M059J (cell line): ENCODE results near the gene MTG1. TPM values are rescaled to one million over a fixed set of nuclear protein-coding genes. Genes with fewer than 3 reads are reported as not detected.

ENCODE experiments used
- DNase-seq: peaks from one replicate; pipeline ENCODE4 v3.0.0-alpha.2; 2012; ENCODE audit warnings: low read depth
- total RNA-seq: library from RNA; depleted of rRNA; stranded (reverse); fragments of >200 nt; shearing (Covaris generic); gene quantifications from 2 replicates; pipeline ENCODE4 v1.2.3, GENCODE V29; 2014; rRNA removed

Gene MTG1
- total RNA-seq, result 22.4 and 26.8 TPM in 2 replicates

DNA sequence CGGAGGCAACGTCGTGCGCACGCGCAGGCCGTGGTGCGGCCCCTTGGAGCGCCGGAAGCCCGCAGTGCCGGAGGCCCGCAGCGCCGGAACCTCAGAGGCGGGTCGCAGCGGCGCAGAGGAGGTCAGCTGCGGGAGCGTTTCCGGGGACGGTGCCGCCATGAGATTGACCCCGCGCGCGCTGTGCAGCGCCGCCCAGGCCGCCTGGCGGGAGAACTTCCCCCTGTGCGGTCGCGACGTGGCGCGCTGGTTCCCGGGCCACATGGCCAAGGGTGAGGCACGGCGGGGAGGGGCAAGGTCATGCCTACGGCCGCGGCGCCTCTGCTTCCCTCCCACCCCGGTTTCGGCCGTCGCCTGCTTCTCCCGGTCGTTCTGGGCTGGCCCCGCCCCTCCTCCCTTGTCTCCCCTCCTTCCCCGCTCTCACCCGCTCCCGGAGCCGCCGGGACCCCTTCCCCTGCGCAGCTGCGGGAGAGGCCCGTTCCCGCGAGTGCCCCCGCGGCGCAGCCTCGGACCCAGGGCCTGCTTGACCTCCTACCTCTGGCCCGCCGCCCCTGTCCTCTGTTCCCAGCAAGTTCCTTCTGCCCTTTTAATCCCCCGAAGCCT lies at the start of gene MTG1:
TSS of gene MTG1 (plus strand) at position 94 of the 600 bp plus-strand sequence. CDS start at position 158, 64 bp downstream.
- DNase-seq, result peak; percentile 86

DNA sequence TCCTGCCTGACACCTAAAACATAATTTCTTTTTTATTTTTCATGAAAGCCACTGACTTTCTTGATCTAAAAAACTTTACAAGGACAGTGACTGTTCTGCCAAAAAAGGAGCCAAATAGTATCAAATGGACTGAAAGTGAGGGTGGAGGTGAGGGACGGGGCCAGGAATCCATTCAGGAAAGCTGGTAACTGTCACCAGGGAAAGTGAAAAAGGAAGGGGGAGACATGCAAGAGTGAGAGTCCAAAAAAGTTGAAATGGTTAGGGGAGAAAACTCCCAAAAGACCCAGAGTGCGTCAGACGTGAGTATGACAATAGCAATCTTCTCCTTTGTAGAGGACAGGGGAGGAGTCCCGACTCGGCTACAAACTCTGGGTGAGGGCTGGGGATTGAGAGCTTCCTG lies 49.7 kb upstream of the MTG1 start:
- DNase-seq, result no peak

- no peak for DNase-seq
Observed at GRCh38 chr10:133346413-133346812, 47.5 kb upstream of the MTG1 start.

- DNase-seq, result no peak
Observed at GRCh38 chr10:133347710-133348517, 46.0 kb upstream of the MTG1 start.

DNA sequence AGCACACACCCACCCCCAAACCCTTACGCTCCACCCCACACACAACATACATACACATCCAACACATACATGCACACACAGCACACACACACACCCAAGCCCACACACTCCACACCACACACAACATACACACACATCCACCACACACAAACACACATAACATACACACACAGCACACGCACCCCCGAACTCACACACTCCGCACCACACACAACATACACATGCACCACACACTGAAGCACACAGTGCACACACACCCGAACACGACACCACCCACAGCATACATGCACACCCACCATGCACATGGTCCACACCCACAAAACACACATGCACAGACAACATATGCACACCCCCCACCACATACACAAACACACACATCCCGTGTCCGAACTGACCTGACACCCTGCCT lies 44.8 kb upstream of the MTG1 start:
- DNase-seq, result no peak

- DNase-seq, result no peak
Observed at GRCh38 chr10:133349577-133350011, 44.4 kb upstream of the MTG1 start.

- no peak for DNase-seq
Observed at GRCh38 chr10:133350283-133350949, 43.5 kb upstream of the MTG1 start.

GRCh38 chr10:133350950-133351329 lies 43.0 kb upstream of the MTG1 start:
- DNase-seq, result no peak

DNA sequence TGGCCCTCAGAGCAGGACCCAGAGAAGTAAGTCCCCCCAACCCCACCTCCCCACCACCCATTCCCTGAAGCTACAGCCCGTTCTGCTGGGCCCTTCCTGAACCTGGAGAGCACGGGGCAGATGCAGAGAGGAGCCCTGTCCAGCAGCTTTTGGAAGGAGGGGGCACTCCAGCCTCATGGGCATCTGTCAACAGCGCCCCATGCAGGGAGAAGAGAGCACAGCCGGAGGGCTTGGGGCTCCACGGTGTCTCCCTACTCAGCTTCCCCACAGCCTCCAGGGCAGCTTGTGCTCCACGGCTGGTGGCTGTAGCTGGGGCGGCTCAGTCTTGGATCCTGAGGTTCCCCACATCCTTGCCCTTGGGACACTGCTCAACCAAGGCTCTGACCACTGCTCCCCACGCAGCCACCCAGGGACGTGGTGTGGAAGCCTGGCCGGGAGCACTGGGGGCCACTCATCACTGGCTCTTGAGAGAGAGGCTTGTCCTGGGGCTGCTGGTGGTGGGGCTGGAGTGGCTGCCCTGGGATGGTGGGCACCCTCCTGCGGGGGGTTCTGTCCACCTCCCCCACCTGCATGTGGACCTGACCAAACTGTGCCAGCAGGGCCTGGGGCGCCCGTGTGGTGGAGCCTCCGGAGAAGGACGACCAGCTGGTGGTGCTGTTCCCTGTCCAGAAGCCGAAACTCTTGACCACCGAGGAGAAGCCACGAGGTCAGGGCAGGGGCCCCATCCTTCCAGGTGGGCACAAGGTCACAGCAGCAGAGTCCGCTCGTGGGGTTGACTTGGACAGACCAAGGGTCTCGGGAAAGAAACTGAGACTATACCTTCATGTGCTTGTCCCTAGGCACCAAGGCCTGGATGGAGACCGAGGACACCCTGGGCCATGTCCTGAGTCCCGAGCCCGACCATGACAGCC lies 42.3 kb upstream of the MTG1 start:
- DNase-seq, result no peak

DNA sequence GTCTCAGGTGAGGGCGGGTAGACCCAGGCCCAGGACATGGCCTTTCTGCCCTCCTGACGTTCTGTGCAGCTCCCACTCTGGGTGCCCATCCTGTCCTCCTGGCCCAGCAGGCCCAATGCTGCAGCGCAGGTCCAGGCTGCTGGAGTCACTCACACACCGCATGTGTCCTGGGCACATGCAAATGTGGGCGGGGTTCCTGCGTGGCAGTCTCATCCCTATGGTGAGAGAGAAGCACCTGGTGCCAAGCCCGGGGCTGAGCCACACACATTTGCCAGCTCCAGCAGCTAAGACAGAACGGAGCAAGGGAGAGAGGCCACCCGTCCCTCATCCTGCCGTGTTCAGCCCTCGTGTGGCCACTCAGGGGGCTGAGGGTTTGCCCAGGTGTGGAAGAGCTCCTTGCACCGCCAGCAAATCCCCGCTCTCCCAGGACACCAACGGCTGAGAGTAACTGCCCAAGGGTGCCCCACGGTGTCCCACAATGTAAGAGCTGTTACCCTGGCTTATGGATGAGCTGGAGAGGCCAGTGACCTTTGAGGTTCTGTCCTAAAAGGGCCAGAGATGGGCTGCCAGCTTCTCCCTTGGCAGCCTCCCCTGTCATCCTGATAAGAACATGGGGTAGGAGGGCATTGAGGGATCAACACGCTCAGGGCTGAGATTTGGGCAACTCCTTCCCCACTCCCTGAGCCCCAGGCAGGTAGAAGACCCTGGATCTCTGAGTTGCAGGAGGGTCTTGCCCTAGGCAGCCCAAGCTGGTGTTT lies 40.6 kb upstream of the MTG1 start:
- no peak for DNase-seq

DNA sequence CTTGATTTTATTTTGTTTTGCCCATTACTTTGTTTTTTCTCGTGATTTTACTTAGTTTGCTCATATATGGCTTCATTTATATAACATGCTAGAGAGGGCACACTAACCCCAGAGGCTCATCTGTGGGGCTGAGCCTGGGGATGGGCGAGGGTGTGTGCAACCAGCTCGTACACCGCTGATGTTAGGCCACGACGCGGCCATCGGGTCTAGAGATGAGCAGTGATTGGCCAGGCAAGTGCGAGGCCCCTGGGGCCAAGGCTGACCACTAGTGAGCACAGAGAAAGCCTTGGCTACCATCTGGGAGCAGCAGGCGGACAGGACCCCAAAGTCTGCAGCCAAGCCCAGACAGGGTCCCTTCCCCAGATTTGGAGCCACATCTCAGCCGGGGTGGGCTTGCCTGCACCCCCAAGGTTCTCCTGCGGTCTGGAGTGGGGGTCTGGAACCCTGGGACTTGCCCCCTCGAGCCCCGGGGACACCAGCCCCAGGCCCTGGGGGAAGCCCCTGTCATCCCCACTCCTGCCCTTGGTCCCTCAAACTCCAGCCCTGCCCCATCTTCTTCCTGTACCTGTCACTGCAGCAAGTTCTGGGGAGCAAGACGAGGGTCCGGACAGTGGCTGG lies 39.9 kb upstream of the MTG1 start:
- no peak for DNase-seq

DNA sequence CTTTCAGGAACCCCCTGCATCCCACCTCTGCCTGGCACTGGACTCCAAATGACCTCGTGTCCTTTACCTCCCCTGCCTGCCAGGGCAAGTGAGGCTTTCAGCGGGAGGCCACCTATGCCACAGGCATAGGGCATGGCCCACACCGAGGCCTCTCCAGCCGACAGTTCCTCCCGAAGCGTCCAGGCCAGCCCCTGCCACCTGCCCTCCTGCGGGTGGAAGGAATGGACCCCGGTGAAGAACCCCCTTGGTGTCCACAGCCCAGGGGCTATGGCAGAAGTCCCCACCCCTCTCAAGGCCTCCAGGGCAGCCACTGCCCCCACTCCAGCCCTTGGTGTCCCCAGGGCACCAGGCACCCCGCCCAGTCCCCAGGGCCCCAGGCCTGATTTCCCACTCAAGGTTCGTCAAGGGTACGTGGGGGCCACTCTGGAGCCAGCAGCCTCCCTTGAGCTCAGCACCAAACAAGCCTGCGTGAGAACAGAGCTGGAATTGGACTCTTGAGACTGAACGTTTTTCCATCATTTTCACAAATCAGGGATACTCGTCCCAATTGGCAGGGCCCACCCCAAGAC lies 39.2 kb upstream of the MTG1 start:
- no peak for DNase-seq

GRCh38 chr10:133355266-133355665 lies 38.7 kb upstream of the MTG1 start:
- no peak for DNase-seq

GRCh38 chr10:133355991-133356390 lies 38.0 kb upstream of the MTG1 start:
- no peak for DNase-seq

DNA sequence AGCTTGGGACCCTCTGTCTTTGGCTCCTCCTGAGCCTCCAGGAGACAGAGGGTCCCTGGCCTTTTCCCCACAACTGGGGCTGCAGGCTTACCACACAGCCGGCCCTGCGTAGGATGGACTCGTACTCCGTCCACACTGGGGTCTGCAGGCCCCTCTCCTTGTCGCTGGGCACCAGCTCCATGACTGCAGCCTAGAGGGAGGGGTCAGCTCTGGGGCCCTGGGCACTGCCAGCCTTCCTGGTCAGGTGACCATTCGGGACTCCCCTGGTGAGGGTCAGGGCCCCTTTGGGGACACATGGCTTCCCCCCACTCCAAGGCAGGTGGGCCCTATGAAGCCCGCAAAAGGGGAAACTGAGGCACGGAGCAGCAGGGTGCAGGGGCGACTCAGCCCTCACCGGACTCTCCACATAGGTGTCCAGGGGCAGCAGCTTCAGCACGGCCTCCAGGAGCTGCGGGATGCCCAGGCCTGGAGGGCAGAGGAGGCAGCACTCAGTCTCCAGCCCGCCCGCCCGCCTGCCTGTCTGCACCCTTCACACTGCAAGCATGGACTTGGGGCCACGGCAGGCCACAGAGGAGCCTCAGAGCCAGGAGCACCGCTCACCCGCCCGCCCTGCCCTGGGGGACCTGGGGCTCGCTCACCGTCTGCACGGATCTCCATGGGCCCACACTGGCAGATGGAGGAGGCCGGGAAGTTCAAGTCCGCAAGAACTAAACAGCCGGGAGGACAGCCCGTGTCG lies 37.2 kb upstream of the MTG1 start:
- DNase-seq, result no peak

GRCh38 chr10:133357285-133358161 lies 36.4 kb upstream of the MTG1 start, which contains the start of gene FUOM:
Gene FUOM, minus strand, starts transcription at chr10:133358019. Its CDS starts 12 bp downstream, at chr10:133358007.
- DNase-seq, result peak; percentile 32

DNA sequence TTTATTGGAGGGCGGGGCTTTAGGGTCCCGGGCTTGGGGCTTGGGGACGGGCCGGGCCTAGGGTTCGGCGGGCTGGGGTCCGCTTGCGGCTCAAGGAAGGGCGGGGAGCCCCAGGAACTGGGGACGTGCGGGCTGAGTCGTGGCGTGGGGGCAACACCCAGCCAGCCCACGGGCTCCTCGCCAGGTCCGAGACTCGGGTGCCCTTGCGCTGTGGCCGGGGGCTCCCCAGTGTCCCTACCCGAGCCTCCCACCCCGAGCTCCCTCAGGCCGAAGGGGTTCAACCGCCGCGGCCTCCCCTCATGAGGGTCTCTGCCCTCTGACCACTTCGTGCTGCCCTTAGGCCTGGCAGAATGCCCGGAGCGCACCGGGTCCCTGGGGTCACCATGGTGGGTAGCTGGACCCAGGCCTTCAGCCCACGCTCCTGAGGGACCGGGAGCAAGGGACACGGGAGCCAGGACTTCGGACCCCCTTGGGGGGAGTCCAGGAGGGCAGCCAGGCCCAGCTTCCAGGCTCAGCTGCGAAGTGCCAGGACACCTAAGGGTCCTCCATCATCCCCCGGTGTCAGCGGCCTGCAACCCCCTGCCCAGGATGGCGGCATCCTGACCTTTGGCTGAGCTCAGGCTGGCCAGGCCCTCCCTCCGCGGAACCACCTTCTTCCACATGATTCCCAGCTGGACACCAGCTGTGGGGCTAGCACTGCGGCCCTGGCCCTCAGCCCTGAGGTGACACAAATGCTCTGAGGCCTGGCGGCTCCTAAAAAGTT lies 35.6 kb upstream of the MTG1 start:
- DNase-seq, result no peak

GRCh38 chr10:133358925-133359310 lies 35.0 kb upstream of the MTG1 start:
- no peak for DNase-seq
